ENCODE data around the gene GMIP.
"Not testable (repeated sequence)": the region's sequence is repeated elsewhere in the genome, so short reads cannot be mapped to it uniquely, and the experiment has no call there.

GMIP gene

DNA sequence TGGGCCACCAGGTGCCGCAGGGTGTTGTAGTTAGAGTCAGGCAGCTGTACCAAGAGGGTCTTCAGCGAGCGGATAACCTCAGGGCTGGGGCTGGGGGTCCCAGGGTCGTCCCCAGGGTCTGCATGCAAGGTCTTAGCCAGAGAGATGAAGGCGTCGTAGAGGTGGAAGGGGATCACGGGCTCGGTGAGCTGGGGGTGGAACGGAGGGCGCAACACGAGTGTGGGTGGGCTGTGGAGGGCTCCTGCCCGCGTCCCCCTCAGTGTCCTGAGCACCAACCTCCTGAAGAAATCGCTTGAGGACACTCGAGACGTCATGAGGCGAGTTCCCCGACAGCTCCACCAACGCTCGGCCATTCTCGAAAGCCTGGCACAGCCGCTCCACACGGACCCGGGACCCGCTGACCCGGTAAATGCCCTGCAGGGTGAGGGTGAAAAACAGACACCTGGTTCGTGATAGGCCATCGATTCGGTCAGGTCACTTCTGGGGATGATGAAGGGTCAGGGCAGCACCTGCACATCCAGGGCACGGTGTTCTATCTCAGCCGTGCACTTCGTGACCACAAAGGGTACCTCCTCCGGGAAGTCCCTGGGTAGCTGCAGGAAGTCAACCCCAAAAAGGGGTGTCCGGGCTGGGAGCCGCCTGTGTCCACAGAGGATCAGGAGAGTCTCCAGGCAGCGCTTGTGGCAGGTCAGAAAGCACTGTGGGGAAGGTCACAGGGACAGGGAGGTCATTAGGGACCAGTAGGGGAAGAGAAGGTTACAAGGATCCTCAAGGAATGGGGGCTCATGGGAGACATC, 8.7 kb downstream of the GMIP start:
- DNase-seq: no peak

DNA sequence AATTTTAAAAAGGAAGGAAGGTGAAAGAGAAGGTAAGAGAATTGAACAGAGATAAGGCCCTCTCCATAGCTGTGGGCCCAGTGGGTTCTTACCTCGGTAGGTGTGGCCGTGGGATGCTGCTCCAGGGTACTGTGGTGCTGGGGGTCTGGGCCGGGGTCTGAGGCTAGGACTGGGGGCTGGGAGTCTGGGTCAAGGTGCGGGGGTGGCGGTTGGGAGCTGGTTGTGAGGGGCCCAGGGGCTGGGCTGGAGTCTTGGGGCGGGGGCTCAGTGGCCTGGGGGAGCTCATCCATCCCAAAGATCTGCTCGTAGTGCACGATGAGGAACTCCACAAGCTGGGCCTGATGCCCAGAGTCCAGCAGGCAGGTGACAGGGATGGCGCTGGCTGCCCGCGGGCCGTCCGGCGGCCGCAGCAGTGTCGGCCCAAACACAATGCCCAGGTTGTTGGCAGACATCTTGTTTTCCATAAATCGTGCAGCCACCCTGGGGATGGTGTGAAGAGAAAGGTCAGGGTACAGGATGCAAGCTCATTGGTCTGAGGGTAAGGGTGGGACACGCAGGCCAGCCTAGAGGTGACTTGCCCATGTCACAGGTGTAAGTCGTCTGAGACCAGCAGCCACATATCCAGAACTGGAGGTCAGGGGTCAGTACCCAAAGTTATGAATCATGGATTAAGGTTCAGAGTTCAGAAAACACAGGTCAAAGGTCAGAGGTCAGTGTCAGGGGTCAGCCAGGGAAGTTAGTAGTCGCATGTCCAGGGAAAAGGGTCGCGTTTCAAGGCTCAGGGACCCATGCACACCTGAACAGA, 9.5 kb downstream of the GMIP start:
- DNase-seq: no peak

DNA sequence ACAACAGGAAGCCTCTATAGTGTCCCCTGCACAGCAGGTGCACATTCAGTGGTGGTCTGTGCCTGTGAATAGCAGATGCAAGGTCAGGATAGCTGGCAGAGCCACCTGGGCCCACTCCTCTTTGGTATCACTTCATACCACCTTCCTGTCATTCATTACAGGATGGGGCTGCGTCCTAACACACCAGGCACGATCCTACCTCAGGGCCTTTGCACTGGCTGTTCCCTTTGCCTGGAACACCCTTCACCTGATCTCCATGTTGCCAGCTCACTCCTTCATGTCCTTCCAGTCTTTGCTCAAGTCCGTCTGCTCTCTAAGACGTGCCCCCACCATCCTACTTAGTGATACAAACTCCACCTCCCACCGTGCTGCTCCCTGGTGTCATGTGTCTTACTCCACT, 10.8 kb downstream of the GMIP start:
- DNase-seq: no peak

DNA sequence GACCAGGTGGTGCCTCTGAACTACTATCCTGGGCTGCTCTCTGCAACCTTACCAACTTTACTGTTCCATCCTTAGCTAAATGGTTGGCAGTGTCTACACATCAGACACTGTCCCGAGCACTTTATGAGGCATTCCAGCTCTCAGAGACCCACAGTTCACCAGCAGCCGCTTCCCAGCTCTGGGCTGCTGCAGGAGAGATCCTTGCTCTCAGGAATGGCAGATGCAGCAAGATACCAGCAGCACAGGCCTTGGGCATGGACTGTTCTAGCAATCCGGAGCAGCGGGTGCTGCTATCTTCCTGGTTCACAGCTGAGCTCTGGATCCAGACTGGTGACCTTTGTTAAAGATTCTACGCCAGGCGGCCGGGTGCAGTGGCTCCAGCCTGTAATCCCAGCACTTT, 12.1 kb downstream of the GMIP start:
- no peak for DNase-seq

DNA sequence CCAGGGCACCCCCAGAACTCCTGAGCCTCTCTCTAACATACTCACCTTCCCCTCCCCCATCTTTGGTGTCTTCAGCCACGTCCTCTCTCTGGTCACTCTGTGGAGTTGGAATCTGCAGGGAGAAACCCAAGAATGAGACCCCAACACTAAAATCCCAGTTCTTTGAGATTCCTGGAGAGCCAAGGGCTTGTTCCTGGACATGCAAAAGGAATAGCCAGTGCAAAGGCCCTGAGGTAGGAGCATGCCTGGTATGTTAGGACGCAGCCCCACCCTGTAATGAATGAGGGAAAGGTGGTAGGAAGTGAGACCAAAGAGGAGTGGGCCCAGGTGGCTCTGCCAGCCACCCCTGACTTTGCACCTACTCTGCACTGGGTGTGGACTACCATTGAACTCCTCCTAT, 13.0 kb downstream of the GMIP start:
- DNase-seq: no peak

DNA sequence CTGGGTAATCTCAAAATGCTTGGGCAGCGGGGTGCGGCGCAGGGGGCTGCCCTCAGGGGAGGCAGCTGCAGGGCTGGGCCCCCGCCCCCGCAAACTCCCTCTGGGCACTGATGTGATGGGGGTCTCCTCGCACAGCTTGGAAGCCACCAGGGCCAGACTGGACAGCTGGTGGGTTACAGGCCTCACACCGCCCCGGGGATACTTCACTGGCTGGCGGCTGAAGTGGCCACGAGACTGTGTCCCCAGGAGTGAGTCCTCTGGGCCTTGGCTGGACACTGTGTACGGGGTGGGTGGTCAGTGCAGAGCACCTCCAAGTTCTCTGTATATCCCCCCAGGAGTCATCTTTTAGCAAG, 13.4 kb downstream of the GMIP start:
- no peak for DNase-seq

DNA sequence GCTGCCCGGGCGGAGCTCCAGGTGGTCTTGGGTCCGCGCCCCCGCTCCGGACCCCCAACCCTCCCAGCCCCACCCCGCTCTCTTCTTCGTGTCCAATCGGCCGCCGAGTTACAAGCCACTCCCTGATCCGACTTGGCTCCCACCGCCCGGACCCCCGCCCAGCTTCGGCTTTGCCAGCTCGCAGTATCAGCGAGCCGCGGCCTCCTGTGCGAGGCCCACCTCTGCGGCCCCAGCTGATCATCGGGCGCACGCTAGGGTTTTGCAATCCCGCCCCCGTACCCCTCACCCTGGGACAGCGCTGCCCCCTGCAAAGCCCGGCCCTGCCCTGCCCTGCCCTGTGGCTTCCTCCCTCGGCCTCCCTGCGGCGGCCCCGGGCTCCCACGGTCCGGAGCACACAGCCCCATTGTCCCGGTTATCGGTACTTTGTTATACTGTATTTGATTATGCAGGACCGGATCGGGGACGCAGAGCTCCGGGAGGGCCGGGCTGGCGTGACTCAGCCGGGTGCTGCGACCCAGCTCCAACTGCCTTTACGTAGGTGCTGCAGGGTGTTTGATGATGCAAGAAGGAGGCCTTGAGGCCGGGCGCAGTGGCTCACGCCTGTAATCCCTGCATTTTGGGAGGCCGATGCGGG, 14.8 kb downstream of the GMIP start:
- DNase-seq: peak; percentile 40

DNA sequence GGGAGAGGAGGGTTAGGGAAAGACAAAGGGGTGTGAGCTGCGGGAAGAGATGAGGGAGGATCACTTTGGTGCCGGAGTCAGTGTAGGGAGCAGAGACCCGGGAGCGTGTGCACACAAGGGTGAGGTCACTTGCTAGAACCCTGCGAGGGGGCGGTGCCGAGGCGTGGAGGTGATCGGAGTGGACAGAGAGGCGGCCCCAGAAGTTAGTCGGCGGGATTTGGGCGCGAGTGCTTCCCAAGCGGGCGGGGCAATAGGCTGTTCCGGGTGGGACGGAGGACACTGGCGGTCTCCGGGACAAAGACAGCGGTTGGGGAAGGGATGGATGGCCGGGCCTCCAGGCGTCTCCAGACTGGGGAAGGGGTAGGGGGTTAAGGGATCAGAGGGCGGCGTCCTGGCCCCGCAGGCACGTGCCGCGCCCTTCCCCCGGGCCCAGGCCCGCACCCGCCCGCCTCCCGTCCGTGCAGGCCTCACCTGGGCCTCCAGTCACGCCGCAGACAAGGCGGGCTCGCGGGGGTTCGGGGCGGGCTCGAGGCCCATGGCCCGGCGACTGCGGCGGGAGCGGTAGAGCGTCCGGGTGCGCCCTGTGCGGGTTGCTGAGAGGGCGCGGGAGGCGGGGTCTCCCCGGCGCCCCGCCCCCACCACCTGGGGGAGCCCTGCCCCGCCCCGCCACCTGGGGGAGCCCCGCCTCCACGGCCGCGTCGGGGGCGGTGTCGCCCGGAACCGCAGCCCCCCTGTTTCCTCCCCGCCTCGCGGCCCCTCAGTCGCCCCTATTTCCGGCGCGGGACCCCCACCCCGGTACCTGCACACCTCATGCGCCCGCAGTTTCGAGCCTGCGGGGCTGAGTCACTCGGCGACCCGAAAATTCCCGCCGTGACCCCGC, 15.6 kb downstream of the GMIP start, which contains the start of gene LPAR2:
Gene LPAR2, minus strand, starts transcription at position 600 of the 880 bp plus-strand sequence. CDS start 945 bp downstream, outside the sequence.
- DNase-seq: peak; percentile 79

DNA sequence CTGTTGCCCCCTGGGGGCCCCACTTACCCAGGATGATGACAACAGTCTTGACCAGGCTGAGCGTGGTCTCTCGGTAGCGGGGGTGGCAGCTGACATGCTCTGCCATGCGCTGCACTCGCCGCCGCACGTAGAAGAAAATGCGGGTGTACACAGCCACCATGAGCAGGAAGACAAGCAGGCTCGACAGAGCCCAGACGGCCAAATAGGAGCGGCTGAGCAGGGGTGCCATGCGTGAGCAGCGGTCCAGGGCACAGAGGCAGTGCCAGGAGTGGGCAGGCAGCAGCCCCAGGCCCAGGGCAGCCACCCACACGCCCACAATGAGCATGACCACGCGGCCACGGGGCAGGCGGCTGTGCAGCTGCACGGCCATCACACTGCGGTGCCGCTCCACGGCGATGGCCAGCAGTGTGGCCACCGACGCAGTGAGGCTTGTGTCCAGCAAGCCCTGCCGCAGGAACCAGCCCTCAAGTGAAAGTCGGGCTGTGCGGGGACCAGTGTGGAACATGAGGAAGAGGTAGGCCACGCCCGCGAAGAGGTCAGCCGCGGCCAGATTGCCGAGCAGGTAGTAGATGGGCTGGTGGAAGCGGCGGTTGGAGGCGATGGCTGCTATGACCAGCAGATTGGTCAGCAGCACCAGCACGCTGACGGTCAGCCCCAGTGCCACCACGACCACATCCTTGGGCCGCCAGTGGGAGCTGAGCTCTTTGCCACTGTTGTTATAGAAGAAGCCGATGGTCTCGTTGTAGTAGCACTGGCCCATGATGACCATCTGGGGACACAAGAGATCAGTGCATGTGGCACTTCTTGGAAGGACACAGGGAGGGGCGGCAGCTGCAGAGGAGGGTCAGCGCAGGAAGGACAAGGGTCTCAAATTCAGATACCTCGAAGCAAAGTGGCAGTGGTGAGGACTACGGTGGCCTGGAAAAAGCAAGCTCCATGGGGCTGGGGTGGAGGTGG, 16.7 kb downstream of the GMIP start:
- DNase-seq: no peak

DNA sequence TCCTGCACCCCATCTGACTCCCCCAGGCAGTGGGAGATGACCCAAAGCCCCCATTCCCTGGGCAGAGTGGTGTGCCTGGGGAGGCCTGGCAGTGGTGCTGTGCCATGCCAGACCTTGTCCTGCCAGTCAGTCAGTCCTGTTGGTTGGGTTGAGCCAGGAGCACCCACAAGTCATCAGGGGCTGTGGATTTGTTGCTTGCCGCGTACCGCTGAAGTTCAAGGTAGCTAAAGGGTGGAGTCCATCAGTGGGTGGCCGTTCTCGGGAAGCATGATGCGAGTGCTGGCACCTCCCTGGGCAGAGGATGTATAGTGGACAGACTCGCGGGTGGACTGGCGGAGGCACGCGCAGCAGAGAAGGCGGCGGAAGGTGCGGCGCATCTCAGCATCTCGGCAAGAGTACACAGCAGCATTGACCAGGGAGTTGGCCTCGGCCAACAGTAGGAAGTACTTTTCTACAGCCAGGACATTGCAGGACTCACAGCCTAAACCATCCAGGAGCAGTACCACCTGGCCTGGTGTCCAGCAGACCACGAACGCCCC, 19.4 kb downstream of the GMIP start:
- DNase-seq: no peak

DNA sequence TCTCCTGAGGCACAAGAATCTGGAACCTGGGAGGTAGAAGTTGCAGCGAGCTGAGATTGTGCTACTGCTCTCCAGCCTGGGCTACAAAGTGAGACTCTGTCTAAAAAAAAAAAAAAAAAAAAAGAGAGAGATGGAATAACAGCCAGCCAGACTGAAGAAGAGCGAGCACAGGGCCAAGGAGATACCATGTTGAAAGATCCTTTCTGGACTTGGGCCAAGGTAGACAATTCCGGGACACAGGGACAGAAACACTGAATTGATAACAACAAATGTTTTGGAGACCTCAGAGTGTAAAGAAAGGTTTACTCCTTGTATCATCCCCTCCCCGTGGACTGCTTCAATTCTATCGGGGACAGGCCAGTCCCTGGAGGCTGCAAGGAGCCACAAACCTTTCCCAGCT, 20.1 kb downstream of the GMIP start:
- DNase-seq: no peak

DNA sequence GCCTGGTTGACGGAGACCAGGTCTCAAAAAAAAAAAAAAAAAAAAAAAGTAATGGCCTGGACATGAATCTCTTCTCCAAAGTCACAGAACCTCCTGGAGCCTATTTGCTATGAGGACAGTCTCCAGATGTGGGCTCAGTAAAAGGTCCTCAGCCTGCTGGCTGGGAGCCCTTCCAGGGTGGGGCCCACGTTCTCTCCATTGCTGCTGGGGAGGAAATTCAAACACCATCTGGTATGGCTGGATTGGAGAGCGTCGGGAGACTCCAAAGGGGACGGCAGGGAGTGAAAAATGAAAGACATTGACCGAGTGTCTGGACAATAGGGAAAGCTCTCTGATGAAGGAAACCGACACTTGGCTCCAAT, 23.6 kb downstream of the GMIP start:
- DNase-seq: no peak

DNA sequence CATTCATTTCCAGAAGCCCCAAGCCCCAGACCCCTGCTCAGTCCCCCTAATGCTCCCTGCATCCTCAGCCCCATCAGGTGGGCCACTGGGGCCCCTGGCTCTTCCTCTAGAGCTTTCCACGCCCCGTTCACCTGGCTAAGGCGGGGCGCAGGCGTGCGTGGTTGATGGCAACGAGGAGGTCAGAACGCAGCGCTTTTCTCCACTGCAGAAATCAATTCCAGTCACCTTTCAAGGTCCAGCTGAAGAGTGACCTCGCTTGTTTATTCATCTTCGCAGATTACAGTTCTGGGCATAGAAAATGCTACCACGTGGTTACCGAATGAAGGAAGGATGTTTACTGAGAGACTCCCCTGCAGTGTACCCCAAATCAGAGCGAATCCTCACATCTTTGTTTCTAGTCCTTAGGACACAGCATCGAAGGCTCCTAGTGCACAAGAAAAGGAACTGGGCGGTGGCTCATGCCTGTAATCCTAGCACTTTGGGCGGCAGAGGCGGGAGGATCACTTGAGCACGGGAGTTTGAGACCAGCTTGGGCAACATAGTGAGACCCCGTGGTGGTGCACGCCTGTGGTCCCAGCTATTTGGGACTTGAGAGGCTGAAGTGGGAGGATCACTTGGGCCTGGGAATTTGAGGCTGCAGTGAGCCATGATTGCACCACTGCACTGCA, 24.1 kb downstream of the GMIP start:
- DNase-seq: no peak

DNA sequence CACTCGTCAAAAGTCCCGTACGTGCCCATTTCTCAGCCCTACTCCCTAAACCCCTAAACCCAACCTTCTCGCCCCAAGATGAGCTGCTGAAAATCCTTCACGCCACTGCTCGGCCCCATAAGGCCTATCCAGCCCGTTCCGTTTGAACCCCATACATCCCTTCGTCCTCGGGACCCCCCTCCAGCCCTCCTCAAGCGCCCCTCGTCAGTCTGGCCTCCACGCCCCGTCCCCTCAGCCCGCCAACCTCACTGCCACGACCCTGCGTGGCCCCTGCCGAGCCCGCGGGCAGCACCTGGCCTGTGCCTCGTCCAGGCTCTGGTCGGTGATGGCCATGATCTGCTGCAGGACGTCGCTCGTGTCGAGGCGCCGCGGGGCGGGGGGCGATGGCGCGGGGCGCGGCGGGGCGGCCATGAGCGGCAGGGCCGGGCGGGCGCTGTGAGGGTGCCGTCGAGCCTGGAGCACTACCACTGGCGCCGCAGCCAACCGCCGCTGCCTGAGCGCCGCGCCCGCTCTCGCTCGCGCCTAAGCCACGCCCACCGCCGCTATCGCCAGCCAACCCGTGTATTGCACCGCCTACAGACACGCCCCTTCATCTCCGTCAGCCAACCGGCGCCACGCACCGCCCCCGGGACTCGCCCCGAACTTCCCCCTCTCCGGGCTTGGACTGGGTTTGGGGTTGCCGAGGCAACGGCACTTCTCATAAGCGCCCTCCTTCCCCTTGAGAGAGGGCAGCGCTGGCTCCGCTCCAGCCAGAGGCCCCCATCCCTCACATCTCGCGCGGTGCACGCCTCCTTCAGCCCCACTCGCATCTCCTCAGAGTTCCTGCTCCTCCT, 25.0 kb downstream of the GMIP start, which contains the start of gene PBX4:
Gene PBX4, minus strand, starts transcription at position 469 of the 833 bp plus-strand sequence. Its CDS starts 58 bp downstream, at position 411.
- peak; percentile 99 for DNase-seq

DNA sequence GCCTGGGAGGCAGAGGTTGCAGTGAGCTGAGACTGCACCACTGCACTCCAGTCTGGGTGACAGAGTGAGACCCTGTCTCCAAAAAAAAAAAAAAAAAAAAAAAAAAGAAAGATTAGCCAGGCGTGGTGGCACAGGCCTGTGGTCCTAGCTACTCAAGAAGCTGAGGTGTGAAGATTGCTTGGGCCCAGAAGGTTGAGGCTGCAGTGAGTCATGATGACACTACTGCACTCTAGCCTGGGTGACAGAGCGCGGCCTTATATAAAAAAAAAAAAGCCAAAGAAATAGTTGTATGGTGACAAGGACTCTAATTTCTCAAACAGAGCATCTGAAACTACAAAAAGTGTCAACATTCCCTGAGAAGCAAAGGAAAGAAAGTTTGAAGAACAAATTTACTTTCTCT, 28.4 kb downstream of the GMIP start:
- peak; percentile 65 for DNase-seq

DNA sequence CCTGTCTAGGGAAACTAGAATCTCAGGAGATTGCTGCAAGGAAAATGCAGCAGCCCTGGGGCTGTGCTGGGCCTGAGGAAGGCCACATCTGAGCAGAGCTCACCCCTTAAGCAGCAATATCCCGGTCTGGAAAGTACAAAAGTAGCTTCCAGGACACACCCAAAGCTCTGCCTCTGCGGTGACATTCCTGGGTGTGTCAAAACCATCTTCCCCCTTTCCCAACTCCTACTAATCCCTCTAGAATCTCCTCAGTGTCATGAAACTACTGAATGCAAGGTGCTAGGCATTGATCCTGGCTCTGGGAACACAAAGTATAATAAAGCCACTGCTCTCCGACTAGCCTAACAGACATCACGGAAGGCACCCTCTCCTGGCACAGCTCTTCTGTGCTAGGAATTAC, 30.0 kb downstream of the GMIP start:
- DNase-seq: no peak

DNA sequence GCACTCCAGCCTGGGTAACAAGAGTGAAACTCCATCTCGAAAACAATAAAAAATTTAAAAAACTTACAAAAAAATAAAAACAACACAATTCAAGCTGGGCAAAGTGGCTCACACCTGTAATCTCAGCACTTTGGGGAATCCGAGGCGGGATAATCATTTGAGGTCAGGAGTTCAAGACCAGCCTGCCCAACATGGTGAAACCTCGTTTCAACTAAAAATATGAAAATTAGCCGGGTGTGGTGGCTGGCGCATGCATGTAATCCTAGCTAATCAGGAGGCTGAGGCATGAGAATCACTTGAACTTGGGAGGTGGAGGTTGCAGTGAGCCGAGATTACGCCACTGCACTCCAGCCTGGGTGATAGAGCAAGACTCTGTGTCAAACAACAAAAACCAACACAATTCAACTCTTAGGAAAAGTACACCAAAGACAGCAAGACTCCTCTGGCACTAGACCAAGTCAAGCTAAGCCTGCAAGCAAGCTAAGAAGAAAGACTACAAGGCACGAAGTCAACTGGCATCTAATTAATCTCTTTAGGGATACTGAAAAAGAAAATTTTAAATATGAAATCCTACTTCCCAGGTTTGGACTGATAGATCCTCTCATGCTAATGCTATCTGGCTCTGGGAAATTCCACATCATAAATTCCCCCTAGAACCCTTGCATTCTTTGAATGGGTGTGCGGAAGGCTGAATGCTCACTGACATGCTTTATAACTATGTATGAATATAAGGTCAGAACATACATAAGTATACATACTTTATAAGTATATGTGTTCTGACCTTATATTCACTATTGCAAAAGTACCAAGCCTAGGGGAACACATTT, 32.9 kb downstream of the GMIP start:
- no peak for DNase-seq

DNA sequence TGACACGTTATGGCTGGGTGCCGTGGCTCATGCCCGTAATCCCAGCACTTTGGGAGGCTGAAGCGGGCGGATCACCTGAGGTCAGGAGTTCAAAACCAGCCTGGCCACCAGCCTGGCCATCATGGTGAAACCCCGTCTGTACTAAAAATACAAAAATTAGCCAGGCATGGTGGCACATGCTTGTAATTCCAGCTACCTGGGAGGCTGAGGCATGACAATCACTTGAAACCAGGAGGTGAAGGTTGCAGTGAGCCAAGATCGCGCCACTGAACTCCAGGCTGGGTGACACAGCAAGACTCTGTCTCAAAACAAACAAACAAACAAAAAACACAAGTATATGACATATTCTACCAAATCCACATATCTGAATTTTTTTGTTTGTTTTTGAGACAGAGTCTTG, 36.8 kb downstream of the GMIP start:
- DNase-seq: not testable (repeated sequence)

DNA sequence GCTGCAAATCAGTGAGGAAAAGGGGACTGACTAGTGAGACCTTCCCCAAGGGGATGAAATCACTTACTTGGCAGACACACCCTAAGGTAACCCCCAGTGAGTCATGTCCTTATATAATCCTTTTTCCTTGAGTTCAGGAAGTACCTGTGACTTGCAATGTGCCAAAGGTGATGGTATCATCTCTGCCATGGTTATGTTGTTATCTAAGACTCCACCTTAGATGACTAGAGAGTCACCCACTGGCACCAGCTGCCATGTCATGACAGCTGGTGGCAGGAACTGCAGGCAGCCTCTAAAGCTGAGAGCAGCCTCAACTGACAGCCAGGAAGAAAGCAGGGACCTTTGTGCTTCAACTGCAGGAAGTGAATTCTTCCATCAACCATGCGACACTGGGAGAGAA, 37.4 kb downstream of the GMIP start:
- peak; percentile 44 for DNase-seq
